Neuronal stem cell (in vitro differentiated cells): Measurements from ENCODE around the gene ZNF396.

Source experiments
- DNase-seq: peaks from one replicate; pipeline ENCODE4 v3.0.0-alpha.2; 2013; ENCODE audit warnings: low spot score
- H2AFZ ChIP-seq: one replicate; pipeline ENCODE4 v1.6.1; 2013; ENCODE audit warnings: mild to moderate bottlenecking, low read length, inconsistent platforms
- H2AK5ac ChIP-seq: 2 replicates; pipeline ENCODE4 v1.6.1; 2013; ENCODE audit warnings: low read depth, mild to moderate bottlenecking, inconsistent platforms, low read length, moderate library complexity, mixed read lengths
- H2BK120ac ChIP-seq: 2 replicates; pipeline ENCODE4 v1.6.1; 2013; ENCODE audit warnings: low read depth, mild to moderate bottlenecking, inconsistent platforms, low read length, moderate library complexity, mixed read lengths
- H2BK12ac ChIP-seq: one replicate; pipeline ENCODE4 v1.6.1; 2013; ENCODE audit warnings: low read length, inconsistent platforms
- H2BK15ac ChIP-seq: 2 replicates; pipeline ENCODE4 v1.6.1; 2013; ENCODE audit warnings: mild to moderate bottlenecking, low read length, inconsistent platforms, mixed read lengths
- H2BK5ac ChIP-seq: one replicate; pipeline ENCODE4 v1.6.1; 2013; ENCODE audit warnings: inconsistent platforms, mild to moderate bottlenecking, low read length, moderate library complexity
- H3K14ac ChIP-seq: one replicate; pipeline ENCODE4 v1.6.1; 2013; ENCODE audit warnings: low read length, inconsistent platforms
- H3K18ac ChIP-seq: 2 replicates; pipeline ENCODE4 v1.6.1; 2013; ENCODE audit warnings: low read length, inconsistent platforms
- H3K23ac ChIP-seq: 2 replicates; pipeline ENCODE4 v1.6.1; 2013; ENCODE audit warnings: low read depth, mild to moderate bottlenecking, mixed read lengths, low read length, inconsistent platforms; ENCODE audit not compliant: poor library complexity
- H3K27ac ChIP-seq: replicated peaks from 3 replicates; pipeline ENCODE4 v1.5.1; 2013; ENCODE audit warnings: low read length, inconsistent platforms
- H3K27me3 ChIP-seq, 3 experiments: 2 replicates each; pipeline ENCODE4 v1.6.1; 2013; ENCODE audit warnings: low read length in 3 of 3, mild to moderate bottlenecking in 2 of 3, inconsistent platforms in 1 of 3, low read depth in 1 of 3, mixed read lengths in 1 of 3, moderate library complexity in 1 of 3; ENCODE audit not compliant: control insufficient read depth in 3 of 3, insufficient read depth in 3 of 3
- H3K36me3 ChIP-seq, 2 donors: replicated peaks in 1 of 2; 2 replicates each; pipeline ENCODE4 v1.6.1; 2013; ENCODE audit warnings: low read length in 2 of 2; ENCODE audit not compliant: control insufficient read depth in 2 of 2, insufficient read depth in 2 of 2
- H3K4ac ChIP-seq: 2 replicates; pipeline ENCODE4 v1.6.1; 2013; ENCODE audit warnings: inconsistent platforms, mild to moderate bottlenecking, low read length, moderate library complexity
- H3K4me1 ChIP-seq, 2 donors: 1 replicate in 1 of 2; 2 replicates in 1 of 2; pipeline ENCODE4 v1.6.1; 2013; ENCODE audit warnings: low read length in 2 of 2, low read depth in 1 of 2; ENCODE audit not compliant: control insufficient read depth in 2 of 2, insufficient read depth in 1 of 2
- H3K4me2 ChIP-seq: one replicate; pipeline ENCODE4 v1.6.1; 2013; ENCODE audit warnings: mild to moderate bottlenecking, low read length, inconsistent platforms; ENCODE audit not compliant: insufficient read depth, poor library complexity, severe bottlenecking
- H3K4me3 ChIP-seq, 2 donors: 2 replicates each; pipeline ENCODE4 v1.5.1; 2013; ENCODE audit warnings: low read length in 2 of 2, mild to moderate bottlenecking in 2 of 2, inconsistent platforms in 1 of 2, moderate library complexity in 1 of 2
- H3K79me1 ChIP-seq: one replicate; pipeline ENCODE4 v1.6.1; 2013; ENCODE audit warnings: low read depth, mild to moderate bottlenecking, inconsistent platforms, low read length, moderate library complexity
- H3K9ac ChIP-seq: one replicate; pipeline ENCODE4 v1.6.1; 2013; ENCODE audit warnings: mild to moderate bottlenecking, low read depth, low read length, inconsistent platforms; ENCODE audit not compliant: poor library complexity
- H3K9me3 ChIP-seq, 2 donors: replicated peaks in 1 of 2; 2 replicates each; pipeline versions ENCODE3 to v1.6.1; 2013; ENCODE audit warnings: low read length in 2 of 2, mild to moderate bottlenecking in 2 of 2, inconsistent platforms in 1 of 2, low read depth in 1 of 2, mixed read lengths in 1 of 2, moderate library complexity in 1 of 2; ENCODE audit not compliant: control insufficient read depth in 2 of 2, insufficient read depth in 1 of 2
- H4K8ac ChIP-seq: one replicate; pipeline ENCODE4 v1.6.1; 2013; ENCODE audit warnings: low read depth, mild to moderate bottlenecking, inconsistent platforms, low read length, moderate library complexity
- H4K91ac ChIP-seq: one replicate; pipeline ENCODE4 v1.6.1; 2013; ENCODE audit warnings: low read length, low read depth, mild to moderate bottlenecking, inconsistent platforms; ENCODE audit not compliant: poor library complexity
- WGBS, 2 donors: extraction: QIAGEN DNeasy Blood & Tissue Kit; methylation state at CpG; one replicate each; pipeline ENCODE4 v1.1.7; 2013; ENCODE audit warnings: missing lambda C conversion rate in 2 of 2, mixed read lengths in 1 of 2; ENCODE audit not compliant: insufficient read length in 2 of 2, insufficient replicate concordance in 1 of 2; ENCODE audit errors: extremely low coverage in 2 of 2; 5-methylcytosine and 5-hydroxymethylcytosine counted together

Gene ZNF396

GRCh38 chr18:35418610-35419009 lies 41.5 kb upstream of the ZNF396 start:
- H2BK15ac ChIP-seq = no peak overlapping the region
- H2AFZ ChIP-seq = no peak overlapping the region
- no peak overlapping the region for H3K4me3 ChIP-seq
- H3K14ac ChIP-seq = no peak overlapping the region
- H3K23ac ChIP-seq = no peak overlapping the region
- H3K9ac ChIP-seq = no peak overlapping the region
- H3K79me1 ChIP-seq = no peaks in the 10 kb centered on the region
- H3K36me3 ChIP-seq = no peaks in the 10 kb centered on the region
- no CpG with 5 or more reads among the region's 4 CpGs for WGBS, 2 donors
- H2BK120ac ChIP-seq = no peak overlapping the region
- H2BK12ac ChIP-seq = no peak overlapping the region
- H2AK5ac ChIP-seq = no peak overlapping the region
- no peaks in the 10 kb centered on the region for H3K4me1 ChIP-seq
- no peak overlapping the region for H3K4ac ChIP-seq
- no peak overlapping the region for H4K8ac ChIP-seq
- no peak overlapping the region for H3K27ac ChIP-seq
- no peak for DNase-seq
- H4K91ac ChIP-seq = no peak overlapping the region
- no peak overlapping the region for H2BK5ac ChIP-seq
- no peak overlapping the region for H3K18ac ChIP-seq
- H3K4me2 ChIP-seq = no peak overlapping the region
- H3K27me3 ChIP-seq = no peaks in the 10 kb centered on the region
- H3K9me3 ChIP-seq = peaks cover 2 to 7% of the 10 kb centered on the region in 2 donors

- Histone ChIP-seq H4K91ac (no peak overlapping the region), H3K27ac (no peak overlapping the region), H2AFZ (no peak overlapping the region), H2BK12ac (no peak overlapping the region), H4K8ac (no peak overlapping the region), H3K36me3 (no peaks in the 10 kb centered on the region), H3K4me2 (no peak overlapping the region), H3K9me3 (peaks cover 2 to 7% of the 10 kb centered on the region in 2 donors), H2BK120ac (no peak overlapping the region), H3K14ac (no peak overlapping the region), H3K4me3 (no peak overlapping the region), H3K4me1 (no peaks in the 10 kb centered on the region), H2BK15ac (no peak overlapping the region), H3K27me3 (no peaks in the 10 kb centered on the region), H3K18ac (no peak overlapping the region), H2AK5ac (no peak overlapping the region), H3K23ac (no peak overlapping the region), H3K79me1 (no peaks in the 10 kb centered on the region), H3K4ac (no peak overlapping the region), H2BK5ac (no peak overlapping the region), H3K9ac (no peak overlapping the region)
- DNase-seq = no peak
- WGBS, 2 donors = no CpG with 5 or more reads among the region's 1 CpG
Observed at GRCh38 chr18:35417223-35417622, 40.1 kb upstream of the ZNF396 start.

- H2BK5ac ChIP-seq = no peak overlapping the region
- no CpG with 5 or more reads among the region's 5 CpGs for WGBS, 2 donors
- no peak overlapping the region for H3K23ac ChIP-seq
- peaks cover 3 to 7% of the 10 kb centered on the region in 2 donors for H3K9me3 ChIP-seq
- no peaks in the 10 kb centered on the region for H3K79me1 ChIP-seq
- H2AFZ ChIP-seq = no peak overlapping the region
- peaks cover 0 to 3% (median 0%) of the 10 kb centered on the region in 3 experiments for H3K27me3 ChIP-seq
- no peak overlapping the region for H2AK5ac ChIP-seq
- H3K4me1 ChIP-seq = no peaks in the 10 kb centered on the region
- H4K8ac ChIP-seq = no peak overlapping the region
- H3K4me2 ChIP-seq = no peak overlapping the region
- H3K4me3 ChIP-seq = no peak overlapping the region
- no peak overlapping the region for H3K9ac ChIP-seq
- H3K4ac ChIP-seq = no peak overlapping the region
- DNase-seq = no peak
- no peak overlapping the region for H3K27ac ChIP-seq
- no peak overlapping the region for H3K14ac ChIP-seq
- H2BK15ac ChIP-seq = no peak overlapping the region
- H2BK120ac ChIP-seq = no peak overlapping the region
- no peak overlapping the region for H4K91ac ChIP-seq
- H2BK12ac ChIP-seq = no peak overlapping the region
- no peaks in the 10 kb centered on the region for H3K36me3 ChIP-seq
- no peak overlapping the region for H3K18ac ChIP-seq
Observed at GRCh38 chr18:35415511-35416073, 38.5 kb upstream of the ZNF396 start.

GRCh38 chr18:35413163-35413511 lies 36.0 kb upstream of the ZNF396 start:
- Histone ChIP-seq H3K79me1 (no peaks in the 10 kb centered on the region), H3K9me3 (peaks cover 2 to 7% of the 10 kb centered on the region in 2 donors), H3K36me3 (no peaks in the 10 kb centered on the region), H3K4me3 (no peak overlapping the region), H3K27ac (no peak overlapping the region), H3K4ac (no peak overlapping the region), H2AFZ (no peak overlapping the region), H2BK15ac (no peak overlapping the region), H2BK12ac (no peak overlapping the region), H3K9ac (no peak overlapping the region), H2BK5ac (no peak overlapping the region), H3K18ac (no peak overlapping the region), H3K23ac (no peak overlapping the region), H3K27me3 (peaks cover 0 to 3% (median 0%) of the 10 kb centered on the region in 3 experiments), H3K14ac (no peak overlapping the region), H4K8ac (no peak overlapping the region), H3K4me1 (no peaks in the 10 kb centered on the region), H3K4me2 (no peak overlapping the region), H4K91ac (no peak overlapping the region), H2BK120ac (no peak overlapping the region), H2AK5ac (no peak overlapping the region)
- WGBS, 2 donors = no CpG with 5 or more reads among the region's 2 CpGs
- no peak for DNase-seq
